Renal cortical epithelial cell (primary cell): ENCODE data around the gene NUTM2E. TPM values are rescaled to one million over a fixed set of nuclear protein-coding genes. Genes with fewer than 3 reads are reported as not detected.
A peak's percentile ranks its signal among the peaks of the same experiment; 100 is the strongest.
"Not testable (repeated sequence)": the region's sequence is repeated elsewhere in the genome, so short reads cannot be mapped to it uniquely, and the experiment has no call there.

ENCODE experiments used
- DNase-seq: peaks from one replicate; pipeline ENCODE4 v3.0.0-alpha.2; 2011; ENCODE audit warnings: low read depth
- total RNA-seq: library from RNA; depleted of rRNA; stranded (reverse); fragments of >200 nt; gene quantifications from 2 replicates; pipeline ENCODE4 v1.2.3, GENCODE V29; 2014

The NUTM2E gene
- total RNA-seq, 1 donor from 2014 or later: not detected

GRCh38 chr10:79866903-79867551 lies 40.5 kb downstream of the NUTM2E start:
- DNase-seq: not testable (repeated sequence)

DNA sequence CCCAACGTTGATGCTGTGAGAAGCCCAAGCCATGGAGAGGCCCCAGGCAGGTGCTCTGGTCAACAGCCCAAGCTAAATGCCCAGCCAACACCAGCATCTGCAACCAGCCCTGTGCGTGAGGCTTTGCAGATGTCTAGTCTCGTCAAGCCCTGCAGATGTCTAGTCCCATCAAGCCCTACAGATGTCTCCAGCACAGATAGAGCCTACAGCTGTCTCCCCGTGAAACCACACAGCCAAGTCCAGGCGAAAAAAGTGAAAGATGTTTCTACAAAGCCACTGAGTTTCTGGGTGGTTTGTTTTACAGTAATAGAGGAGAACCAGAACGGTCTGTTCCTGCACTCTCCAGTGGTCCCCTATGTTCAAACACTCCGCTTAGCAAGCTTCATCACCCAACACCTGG lies 41.5 kb downstream of the NUTM2E start:
- DNase-seq: not testable (repeated sequence)

DNA sequence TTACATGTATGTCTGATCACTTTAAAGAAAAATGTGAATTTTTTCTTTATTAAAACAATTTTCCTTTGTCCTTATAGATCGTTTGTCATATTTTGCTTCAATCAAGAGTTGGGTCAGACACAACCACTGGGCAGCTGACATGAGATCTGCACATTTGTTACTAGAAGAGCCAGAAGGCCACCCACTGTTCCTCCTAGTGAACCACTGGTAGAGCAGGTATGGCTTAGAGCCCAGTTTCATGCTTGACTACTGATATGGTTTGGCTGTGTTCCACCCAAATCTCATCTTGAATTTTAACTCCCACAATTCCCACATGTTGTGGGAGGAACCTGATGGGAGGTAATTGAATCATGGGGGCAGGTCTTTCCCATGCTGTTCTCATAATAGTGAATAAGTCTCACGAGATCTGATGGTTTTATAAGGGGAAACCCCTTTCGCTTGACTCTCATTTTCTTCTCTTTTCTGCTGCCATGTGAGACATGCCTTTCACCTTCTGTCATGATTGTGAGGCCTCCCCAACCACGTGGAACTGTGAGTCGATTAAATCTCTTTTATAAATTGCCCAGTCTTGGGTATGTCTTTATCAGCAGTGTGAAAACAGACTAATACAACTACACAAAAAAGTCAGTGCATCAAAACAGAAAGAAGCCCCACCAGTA lies 43.0 kb downstream of the NUTM2E start:
- peak; percentile 53 for DNase-seq

DNA sequence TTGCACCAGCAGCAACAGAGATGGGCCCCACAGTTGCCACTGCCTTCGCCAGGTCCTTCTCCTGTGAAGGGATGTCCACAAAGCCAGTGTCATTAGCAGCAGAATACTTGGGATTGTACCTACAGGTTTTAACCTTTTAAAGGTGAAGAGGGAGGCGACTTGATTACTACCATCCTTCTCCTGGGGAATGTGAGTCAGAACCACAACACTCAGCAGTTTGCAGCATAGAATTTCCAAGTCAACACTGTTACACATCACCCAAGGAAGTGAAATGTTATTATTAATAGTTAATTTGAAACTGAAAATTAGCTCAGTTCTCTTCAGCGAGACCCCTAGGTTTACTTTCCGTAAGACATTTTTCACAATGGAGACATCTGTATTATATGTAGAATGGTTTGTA lies 45.2 kb downstream of the NUTM2E start:
- not testable (repeated sequence) for DNase-seq

Other genes with a start within 250 kb of the NUTM2E start
- not detected in 2 replicates for gene SFTPA1, start 215.8 kb upstream of the NUTM2E start, total RNA-seq
- 0.85 TPM in 1 of 2 replicates, not detected in the other for gene NUTM2B, start 123.5 kb upstream of the NUTM2E start, total RNA-seq
- 0.30 TPM in 1 of 2 replicates, not detected in the other for gene SFTPD, start 122.4 kb downstream of the NUTM2E start, total RNA-seq